ENCODE measurements around the gene ZNF618.

The ZNF618 gene

GRCh38 chr9:113934167-113934828 lies 58.2 kb downstream of the ZNF618 start:
- TF ChIP-seq CTCF (IDR thresholded peaks at IDR 0.05; ENCODE audit: low read depth, low read length, missing control alignments): no peak
- H3K4me3 ChIP-seq (replicated peaks; ENCODE audit: low read depth, low read length): no peak overlapping the region
- no peak for DNase-seq (ENCODE audit: extremely low read depth, low read depth)

GRCh38 chr9:113934829-113935676 lies 58.9 kb downstream of the ZNF618 start:
- DNase-seq (ENCODE audit: extremely low read depth, low read depth): no peak
- TF ChIP-seq CTCF (IDR thresholded peaks at IDR 0.05; ENCODE audit: low read depth, low read length, missing control alignments): no peak
- H3K4me3 ChIP-seq (replicated peaks; ENCODE audit: low read depth, low read length): no peak overlapping the region

GRCh38 chr9:113935677-113936380 lies 59.7 kb downstream of the ZNF618 start:
- DNase-seq (ENCODE audit: extremely low read depth, low read depth): no peak
- TF ChIP-seq CTCF (IDR thresholded peaks at IDR 0.05; ENCODE audit: low read depth, low read length, missing control alignments): no peak
- H3K4me3 ChIP-seq (replicated peaks; ENCODE audit: low read depth, low read length): no peak overlapping the region

- DNase-seq (ENCODE audit: extremely low read depth, low read depth): no peak
- no peak overlapping the region for H3K4me3 ChIP-seq (replicated peaks; ENCODE audit: low read depth, low read length)
- no peak for TF ChIP-seq CTCF (IDR thresholded peaks at IDR 0.05; ENCODE audit: low read depth, low read length, missing control alignments)
Measured at GRCh38 chr9:113940077-113940476, 64.0 kb downstream of the ZNF618 start.

- no peak for DNase-seq (ENCODE audit: extremely low read depth, low read depth)
Measured at GRCh38 chr9:113941056-113941455, 64.9 kb downstream of the ZNF618 start.

GRCh38 chr9:113941526-113941925 lies 65.4 kb downstream of the ZNF618 start:
- no peak overlapping the region for H3K4me3 ChIP-seq (replicated peaks; ENCODE audit: low read depth, low read length)
- TF ChIP-seq CTCF (IDR thresholded peaks at IDR 0.05; ENCODE audit: low read depth, low read length, missing control alignments): no peak
- DNase-seq (ENCODE audit: extremely low read depth, low read depth): no peak

More at GRCh38 chr9:113941056-113941455, 64.9 kb downstream of the ZNF618 start:
- no peak for TF ChIP-seq CTCF (IDR thresholded peaks at IDR 0.05; ENCODE audit: low read depth, low read length, missing control alignments)
- no peak overlapping the region for H3K4me3 ChIP-seq (replicated peaks; ENCODE audit: low read depth, low read length)
